ENCODE data around the gene USP6.

GRCh38 chr17:5194346-5194745, 78.5 kb downstream of the USP6 start:
- TF ChIP-seq TCF4 (CRISPR knock-in tag; IDR thresholded peaks at IDR 0.05; ENCODE audit: borderline replicate concordance) (no peak), CSDC2 (CRISPR knock-in tag; IDR thresholded peaks at IDR 0.05) (no peak), PPARA (CRISPR knock-in tag; IDR thresholded peaks at IDR 0.05; ENCODE audit: borderline replicate concordance) (no peak), ARNTL (CRISPR knock-in tag; IDR thresholded peaks at IDR 0.05; ENCODE audit: borderline replicate concordance, low read depth) (no peak)
- TF ChIP-seq, protein P1, sequence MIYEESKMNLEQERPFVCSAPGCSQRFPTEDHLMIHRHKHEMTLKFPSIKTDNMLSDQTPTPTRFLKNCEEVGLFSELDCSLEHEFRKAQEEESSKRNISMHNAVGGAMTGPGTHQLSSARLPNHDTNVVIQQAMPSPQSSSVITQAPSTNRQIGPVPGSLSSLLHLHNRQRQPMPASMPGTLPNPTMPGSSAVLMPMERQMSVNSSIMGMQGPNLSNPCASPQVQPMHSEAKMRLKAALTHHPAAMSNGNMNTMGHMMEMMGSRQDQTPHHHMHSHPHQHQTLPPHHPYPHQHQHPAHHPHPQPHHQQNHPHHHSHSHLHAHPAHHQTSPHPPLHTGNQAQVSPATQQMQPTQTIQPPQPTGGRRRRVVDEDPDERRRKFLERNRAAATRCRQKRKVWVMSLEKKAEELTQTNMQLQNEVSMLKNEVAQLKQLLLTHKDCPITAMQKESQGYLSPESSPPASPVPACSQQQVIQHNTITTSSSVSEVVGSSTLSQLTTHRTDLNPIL (CRISPR knock-in tag; IDR thresholded peaks at IDR 0.05; ENCODE audit: low read depth): no peak

Measured in SK-N-SH treated with all-trans-retinoic acid at 6 μM for 48 hours (cell line).